ENCODE measurements around the gene ABCA13.
A peak's percentile ranks its signal among the peaks of the same experiment; 100 is the strongest.

ABCA13 gene

DNA sequence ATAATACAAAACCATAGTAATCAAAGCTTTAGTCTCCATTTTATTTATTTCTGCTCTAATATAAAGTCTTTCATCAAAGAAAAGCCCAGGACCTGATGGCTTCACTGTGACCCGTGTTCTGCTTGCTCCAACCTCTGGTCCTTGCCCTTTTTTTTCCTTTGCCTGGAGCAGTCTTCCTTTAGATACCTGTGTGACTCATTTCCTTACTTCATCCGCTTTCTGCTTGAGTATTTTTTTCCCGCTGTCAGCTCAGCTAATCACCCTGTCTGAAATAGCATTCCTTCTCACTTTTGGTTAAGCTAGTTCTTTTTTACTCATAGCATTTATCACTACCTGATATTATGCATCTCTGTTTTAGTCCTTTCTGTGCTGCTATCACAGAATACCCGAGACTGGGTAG, 194.8 kb downstream of the ABCA13 start:
- ATAC-seq, result no peak
- DNase-seq, result no peak

DNA sequence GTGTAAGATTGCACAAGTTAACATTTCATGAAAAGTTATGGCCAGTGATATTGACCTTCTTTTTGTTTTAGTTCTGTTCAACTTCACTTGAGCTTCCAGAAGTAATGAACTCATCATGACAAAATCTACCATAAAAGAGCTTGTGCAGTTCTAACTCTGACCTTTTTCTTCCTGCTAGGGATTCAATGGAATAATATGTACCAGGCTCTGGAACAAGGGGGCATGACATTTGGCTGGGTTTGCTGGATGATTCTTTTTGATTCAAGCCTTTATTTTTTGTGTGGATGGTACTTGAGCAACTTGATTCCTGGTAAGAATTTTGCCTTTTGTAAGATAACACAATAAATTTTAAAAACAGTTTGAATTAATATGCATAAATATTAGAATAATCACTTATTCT, 205.0 kb downstream of the ABCA13 start:
- DNase-seq (no peak), ATAC-seq (no peak)

DNA sequence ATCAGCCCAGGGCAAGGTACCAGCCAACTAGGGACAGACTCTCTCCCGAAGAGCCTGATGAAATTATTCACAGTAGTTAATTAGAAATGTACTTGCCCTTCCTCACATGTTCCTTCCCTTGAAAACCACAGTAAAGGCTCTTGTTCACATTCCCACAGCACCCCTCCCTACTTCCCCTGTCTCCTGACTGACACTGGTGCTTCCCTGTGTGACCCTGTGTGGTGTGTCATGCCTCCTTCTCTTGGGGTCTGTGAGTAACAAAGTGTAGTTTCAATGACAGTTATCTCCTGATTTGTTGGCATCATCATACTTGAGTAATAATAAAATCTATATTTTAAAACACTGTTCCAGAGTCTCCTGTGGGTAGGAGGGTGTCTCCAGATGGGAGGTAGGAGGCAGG, 209.7 kb downstream of the ABCA13 start:
- DNase-seq (no peak), ATAC-seq (no peak)

DNA sequence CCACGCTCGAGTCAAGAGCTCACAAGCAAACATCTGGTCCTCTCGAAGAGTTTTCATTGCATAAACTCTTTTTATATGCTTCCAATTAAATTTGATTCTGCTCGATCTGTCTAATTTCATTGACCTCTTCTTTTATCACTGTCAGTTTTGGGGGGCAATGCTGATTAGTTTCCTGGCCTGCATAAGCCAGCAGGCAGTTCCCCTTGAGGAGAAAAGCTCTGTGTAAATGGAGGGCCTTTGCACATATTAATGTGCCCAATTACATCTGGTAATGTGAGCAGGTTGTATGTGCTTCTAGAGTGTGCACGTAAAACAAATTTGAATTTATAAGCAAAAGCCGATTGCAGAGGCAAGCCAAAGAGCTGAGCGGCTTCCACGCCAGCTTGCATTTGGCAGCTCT, 210.3 kb downstream of the ABCA13 start:
- DNase-seq (no peak), ATAC-seq (no peak)

DNA sequence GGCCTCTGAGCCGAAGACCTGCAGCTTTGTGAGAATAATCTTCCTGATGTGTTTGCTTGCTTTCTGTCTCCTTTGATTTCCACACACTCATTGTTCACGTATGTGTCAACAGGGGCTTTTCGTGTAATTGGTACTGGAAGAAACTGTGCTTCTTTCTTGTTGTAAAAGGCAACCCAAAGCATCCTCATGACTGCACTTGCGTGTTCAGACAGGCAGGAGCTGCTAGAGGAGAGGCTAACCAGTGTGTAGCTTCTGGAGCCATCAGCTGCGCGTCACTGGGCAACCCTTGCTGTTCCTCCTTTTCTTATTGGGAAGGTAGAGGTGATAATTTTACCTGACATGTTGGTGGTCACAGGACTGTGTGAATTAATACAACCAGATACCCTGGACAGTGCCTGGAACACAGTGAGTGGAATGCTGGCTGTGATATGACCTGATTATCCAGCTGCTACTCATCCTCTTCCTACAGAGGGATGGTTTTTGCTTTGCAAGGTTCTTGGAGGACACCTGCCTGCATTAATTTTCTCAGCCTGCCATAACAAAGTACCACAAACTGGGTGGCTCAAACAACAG, 213.0 kb downstream of the ABCA13 start:
- no peak for DNase-seq
- no peak for ATAC-seq

DNA sequence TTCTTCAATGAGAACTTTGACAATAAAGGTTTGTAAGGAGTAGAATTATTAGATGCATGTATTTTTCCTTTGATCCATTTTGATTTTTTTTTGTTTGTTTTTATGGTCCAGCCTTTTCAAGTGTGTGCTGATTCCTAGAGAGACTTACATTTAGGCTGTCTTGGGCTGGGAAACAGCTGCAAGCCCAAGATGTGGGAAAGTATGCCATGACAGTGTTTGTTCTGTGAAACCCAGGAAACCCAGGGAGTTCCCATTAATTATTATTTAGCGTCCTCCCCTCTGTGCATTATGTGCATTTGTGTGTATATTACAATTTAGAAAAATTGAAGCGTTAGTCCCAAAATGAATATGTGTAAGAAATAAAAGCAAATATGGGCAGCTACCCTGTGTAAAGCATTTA, 216.7 kb downstream of the ABCA13 start:
- DNase-seq (no peak), ATAC-seq (no peak)

DNA sequence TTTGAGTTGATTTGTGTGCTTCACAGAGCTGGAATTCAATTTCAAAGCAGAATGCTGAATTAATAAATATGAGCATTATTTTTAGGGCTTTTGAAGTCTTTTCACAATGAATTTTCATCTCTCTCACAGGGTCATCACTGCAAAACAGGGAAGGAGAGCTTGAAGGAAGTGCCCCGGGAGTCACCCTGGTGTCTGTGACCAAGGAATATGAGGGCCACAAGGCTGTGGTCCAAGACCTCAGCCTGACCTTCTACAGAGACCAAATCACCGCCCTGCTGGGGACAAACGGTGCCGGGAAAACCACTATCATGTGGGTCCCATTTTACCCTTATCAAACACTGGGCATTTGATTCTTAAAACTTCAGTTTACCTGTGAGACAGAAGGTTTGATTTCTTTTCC, 217.7 kb downstream of the ABCA13 start:
- no peak for ATAC-seq
- DNase-seq, result no peak

DNA sequence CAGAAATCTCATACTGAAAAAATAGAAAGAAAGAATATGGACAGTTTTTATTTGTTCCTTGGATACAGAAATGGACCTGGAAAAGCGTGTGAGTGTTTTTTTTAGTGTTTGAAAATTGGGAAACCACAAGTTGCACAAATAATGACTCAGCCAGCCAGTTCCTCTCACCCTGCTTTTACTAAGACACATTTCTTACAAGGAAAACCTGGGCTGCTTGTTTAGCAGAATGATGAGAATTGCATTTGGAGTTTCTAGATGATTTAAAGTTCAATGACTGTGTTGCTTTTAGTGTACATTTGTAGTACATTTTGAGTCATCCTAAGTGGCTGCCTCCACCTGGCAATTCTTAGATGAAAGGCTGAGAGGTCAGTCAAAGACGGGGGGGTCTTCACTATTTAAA, 218.7 kb downstream of the ABCA13 start:
- DNase-seq, result no peak
- no peak for ATAC-seq

DNA sequence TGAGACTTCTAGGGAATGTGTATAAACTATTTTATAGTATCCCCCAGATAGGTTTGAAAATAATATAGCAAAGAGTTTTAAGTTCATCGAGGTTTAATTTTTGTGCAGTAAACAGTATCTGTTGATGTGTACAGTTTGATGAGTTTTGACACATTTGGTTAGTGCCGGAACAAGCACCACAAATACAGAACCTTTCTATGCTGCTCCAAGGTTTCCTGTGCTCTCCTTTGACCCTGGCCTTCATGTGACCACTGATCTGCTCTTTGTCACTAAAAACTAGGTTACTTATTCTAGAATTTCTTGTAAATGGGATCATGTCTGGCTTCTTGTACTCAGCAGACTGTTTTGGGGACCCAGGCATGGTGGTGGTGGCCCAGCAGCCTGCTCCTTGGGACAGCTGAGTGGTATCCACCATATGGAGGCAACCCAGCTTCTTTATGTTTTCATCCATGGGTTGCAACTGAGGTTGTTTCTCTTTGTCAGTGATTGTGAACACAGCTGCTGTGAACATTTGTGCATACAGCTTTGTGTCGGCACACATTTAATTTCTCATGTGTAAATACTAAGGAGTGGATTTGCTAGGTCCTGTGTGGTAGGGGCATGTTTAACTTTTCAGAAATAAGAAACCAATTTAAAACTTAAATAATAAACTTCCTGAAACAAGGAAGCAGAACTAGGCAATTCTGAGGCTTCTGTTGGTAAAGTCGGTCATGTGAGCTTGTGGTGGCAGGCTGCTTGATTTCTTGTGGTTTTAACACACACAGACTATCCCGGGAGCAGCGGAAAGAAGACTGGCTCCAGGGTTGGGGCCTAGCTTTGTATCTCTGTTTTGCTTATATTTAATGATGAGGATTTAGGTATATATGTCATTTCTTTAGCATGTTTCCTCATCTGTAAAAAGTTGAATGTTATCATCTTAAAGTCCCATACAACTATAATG, 219.4 kb downstream of the ABCA13 start:
- ATAC-seq (no peak), DNase-seq (no peak)

DNA sequence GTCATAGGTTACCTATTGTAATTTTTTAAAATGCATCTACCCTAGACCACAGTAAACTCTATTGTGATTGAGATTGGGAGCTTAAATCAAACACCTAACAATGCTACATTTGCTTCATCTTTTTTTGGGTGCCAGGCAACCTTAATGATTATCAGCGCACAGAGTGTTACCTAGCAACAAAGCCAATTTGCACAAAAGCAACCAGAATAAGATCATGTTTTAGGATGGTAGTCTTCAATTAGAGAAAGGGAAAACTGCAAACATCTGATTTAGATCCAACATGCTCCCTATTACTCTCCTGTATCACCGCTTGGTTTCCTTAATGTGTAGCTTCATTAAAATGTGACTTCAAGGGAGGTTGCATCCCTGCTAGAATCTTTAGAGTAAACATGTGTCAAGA, 226.9 kb downstream of the ABCA13 start:
- no peak for DNase-seq

DNA sequence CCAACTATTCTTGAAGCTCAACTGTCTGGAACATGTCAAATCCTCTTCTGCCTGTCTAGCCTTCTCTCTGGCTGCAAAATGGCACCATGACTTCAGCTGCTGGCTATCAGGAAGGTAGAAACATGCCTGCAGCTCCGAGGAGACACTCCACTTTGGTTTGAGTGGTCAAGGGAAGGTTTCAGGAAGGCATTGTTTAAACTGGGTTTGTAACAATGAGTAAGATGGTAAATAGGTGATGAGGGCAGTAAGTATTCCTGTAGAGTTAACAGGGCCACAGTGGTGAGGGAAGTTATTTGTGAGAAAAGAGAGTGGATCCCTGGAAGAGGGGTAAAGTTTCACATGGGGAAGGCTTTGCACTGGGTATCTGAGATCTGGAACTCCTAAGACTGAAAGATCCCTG, 231.5 kb downstream of the ABCA13 start:
- DNase-seq (no peak), ATAC-seq (no peak)

More for the DNA sequence above, 226.9 kb downstream of the ABCA13 start:
- ATAC-seq, result no peak

DNA sequence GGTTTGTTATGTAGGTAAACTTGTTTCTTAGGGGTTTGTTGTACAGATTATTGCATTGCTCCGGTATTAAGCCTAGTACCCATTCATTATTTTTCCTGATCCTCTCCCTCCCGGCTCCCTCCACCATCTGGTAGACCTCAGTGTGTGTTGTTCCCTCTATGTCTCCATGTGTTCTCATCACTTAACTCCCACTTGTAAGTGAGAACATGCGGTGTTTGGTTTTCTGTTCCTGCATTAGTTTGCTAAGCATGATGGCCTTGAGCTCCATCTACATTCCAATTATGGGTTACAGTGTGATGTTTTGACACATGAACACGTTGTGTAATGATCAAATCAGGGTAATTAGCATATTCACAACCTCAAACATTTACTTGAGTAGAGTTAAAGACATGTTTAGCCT, 237.5 kb downstream of the ABCA13 start:
- no peak for ATAC-seq
- no peak for DNase-seq

DNA sequence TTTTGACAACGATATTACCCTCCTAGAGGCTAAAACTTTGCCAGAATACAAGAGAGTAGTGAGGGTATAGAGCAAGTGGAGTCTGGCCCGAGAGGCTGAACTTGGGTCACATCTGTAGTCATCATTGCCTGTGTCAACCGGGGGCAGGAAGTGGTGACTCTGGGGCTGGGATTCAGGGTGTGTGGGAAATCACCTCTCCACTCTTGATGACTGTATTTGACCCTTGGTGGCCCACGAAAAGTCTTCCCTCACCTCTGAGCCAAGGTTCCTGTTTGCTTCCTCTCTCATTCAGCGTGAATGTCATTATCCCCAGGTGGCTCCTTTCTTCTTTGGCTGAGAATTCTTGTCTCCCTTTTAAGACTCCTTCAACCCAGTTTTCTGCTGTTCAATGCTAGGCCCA, 240.4 kb downstream of the ABCA13 start:
- DNase-seq (no peak), ATAC-seq (peak; percentile 76)

DNA sequence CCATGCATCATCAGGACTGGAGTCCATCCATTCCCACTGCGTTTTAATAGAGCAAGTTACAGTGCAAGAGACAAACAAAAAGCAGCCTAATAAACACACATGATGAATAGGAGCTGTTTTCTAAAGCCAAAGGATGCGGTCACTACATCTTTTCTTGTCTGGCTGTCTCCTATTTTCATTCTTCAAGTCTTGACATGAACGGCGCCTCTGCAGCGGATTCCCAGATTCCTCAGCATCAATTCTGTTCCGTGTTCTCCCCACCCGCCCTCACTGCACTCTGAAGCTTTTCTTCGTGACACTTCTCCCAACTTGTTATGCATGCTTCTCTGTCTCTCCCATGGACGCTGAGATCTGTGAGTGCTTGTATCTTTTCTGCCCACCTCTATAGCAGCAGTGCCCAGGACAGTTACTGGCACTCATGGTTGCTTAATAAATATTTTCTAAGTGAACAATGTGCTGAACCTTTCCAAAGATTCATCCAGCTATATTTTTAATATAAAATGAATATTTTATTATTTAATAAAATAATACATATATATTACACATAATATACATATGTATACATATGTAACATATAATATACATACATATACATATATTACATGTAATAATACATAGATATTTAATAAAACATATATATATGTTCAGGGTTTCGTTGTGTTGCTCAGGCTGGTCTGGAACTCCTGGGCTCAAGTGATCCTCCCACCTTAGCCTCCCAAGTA, 242.9 kb downstream of the ABCA13 start:
- ATAC-seq, result no peak
- no peak for DNase-seq

DNA sequence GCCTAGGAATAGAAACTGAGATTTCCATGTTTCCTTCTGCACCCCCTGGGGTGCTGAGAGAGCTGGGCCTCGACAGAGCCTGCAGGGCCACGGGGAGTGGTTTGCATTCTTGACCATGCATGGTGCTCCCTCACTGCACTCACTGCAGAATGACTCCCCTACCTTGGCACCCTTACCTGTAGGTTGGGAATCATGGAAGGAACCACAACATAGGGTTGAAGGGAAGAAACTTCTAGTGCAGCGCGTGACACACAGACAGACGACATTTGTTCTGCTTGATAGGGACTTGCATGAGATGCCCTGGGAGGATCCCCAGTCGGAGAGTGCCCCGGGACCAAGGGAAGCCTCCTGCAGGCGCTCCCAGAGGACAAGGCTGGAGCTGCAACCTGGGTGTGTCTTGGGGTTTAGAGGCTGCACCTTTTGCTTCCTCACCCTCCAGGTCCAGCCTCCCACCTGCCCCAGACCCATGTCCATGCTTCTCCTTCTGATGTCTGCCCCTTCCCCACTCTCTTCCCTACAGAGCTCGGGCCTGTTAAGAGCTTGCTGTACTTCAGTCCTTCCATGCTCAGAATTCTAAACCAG, 245.2 kb downstream of the ABCA13 start:
- DNase-seq, result no peak
- ATAC-seq, result no peak

DNA sequence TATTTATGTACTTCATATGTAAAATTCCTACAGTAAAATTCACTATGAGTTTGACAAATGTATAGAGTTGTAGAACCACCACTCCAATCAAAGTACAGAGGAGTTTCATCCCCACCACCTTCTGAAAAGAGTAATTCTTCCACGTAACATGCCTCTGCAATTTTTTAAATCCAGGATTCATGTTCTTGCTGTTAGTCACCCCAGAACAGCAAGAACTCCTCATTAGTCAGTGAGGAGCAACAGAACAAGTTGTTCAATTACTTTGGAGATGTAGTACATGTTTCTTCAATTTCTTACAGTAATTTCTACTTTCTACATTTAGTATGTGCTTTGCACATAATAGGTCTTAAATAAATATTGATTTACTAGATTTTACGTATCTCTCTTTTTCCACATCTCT, 248.1 kb downstream of the ABCA13 start:
- DNase-seq, result no peak
- no peak for ATAC-seq

DNA sequence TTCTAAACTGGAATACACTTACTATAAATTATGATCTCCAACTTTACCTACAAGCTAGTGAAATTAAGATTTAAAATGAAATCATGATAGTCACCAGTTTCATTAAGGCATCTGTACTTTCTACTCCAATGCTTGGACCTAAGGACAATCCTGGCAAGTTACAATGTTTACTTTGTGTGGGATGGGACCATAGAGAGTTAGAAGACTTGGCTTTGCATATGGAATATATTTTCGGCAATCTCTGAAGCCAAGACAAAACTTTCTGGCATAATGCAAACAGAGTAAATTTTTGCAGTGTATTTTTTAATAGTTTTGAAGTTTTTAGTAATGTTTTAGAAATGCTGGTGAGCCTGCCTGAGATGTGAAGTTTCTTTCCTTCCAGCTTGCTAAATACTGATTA, 248.9 kb downstream of the ABCA13 start:
- ATAC-seq (no peak), DNase-seq (no peak)

DNA sequence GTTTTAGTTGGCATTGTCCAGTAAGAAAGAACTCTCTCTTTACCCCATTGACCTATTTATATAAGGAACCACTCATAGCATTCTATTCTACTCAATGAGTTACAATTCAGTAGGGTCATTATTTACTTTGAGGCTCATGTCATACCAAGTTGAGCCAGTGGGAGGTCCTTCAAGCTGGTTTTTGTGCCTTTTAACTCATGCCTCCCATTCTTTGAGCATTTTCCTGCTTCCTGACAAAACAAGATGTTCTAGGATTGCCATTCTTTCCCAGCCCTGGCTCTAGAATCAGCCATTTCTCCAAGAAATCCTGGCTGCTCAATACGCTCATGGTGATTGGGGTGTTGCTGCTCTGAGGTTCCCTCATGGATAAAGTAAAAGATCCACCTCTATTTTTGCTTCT, 250.1 kb downstream of the ABCA13 start:
- no peak for DNase-seq
- no peak for ATAC-seq

DNA sequence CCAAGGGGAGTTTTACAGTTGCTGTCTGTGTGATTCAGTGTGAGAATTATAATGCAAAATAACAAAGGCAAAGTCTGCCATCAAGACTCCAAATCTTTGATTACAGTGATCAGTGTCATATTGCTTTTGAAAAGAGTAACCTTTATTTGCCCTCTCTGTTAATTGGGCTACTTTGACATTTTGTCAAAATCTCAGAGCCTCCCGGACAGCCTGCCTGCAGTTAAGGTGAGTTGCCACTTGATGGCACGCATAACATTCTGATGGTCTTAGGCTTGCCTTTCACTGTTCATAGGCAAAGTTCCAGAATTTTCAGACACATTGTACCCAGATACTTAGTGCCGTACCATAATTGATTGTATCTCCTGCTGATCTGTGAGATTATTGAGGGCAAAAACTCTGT, 253.5 kb downstream of the ABCA13 start:
- ATAC-seq, result no peak
- no peak for DNase-seq

DNA sequence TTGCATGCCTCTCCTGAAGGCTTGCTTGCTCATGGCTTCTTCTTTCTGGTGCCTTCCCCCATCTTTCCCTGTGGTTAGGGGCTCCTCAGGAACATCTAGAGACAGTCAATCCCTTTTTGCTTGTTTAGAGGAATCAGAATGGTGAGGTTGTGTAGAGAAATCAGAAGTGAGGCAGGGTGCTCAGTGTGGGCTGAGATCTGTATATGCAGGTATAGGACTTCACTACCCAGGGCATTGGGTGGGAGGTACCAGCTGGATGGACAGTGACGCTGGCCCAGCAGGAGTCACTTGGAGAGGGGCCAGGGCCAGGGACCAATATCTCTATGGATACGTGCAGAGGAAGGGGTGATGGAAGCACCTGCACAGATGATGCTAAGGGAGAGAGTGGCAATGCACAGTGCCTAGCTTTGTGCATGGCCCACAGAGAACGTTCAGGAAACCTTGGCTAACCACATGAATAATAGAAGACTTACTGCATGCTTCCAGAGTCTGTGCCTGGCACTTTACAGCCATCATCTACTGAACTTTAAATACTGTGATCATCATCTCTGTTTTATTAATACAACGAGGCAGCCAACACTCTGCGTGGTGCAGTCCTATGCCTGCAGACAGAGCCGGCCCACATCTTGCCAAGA, 255.2 kb downstream of the ABCA13 start:
- ATAC-seq (no peak), DNase-seq (no peak)

DNA sequence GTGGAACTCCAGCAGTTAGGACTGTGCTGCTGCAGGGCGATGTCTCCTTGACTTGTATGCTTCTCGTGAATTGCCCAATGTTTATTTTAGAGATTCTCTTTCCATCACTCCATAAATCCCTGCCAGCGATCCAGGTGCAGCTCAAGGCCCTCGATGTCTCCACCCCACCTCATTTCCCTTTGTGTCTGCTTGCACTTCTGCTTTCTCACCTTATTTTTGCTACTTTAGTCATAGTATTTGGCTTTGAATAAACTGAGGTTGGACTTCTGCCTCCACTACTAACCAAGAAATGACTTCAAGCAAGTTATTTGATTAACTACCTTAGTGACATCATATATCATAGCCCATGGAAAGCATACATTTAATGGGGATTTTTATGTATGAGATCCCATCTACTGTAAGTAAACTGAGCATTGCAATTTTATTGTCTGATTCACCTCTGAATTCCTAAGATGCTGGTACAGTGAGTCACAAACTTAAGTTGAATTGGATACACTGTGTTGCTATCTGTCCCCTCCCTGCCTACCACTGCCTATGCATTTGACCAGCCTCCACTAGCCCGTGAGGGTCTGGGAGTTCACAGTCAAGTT, 255.8 kb downstream of the ABCA13 start:
- DNase-seq (no peak), ATAC-seq (no peak)

DNA sequence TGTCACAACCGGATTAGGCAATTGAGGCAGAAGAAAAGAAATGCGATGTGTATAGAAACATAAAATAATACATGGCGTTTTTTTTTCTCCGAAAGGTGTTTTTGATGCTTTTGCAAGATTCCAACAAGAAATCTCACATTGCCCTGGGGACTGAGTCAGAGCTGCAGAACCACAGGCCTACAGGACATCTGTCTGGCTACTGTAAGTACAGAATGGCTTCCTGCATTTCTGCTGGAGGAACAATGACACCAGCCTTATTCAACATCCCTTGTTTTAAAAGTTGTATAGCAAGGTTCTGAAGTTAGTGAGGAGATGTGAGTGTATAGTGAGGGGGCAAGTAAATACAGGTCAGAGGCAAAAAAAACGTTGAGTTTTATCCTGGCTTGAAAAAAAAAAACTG, 256.4 kb downstream of the ABCA13 start:
- DNase-seq (no peak), ATAC-seq (no peak)

All from stimulated activated naive CD8-positive, alpha-beta T cell treated with anti-CD3 and anti-CD28 coated beads, Interleukin-15, Interleukin-2, amounts not matched to agents 100 U/mL and 50 U/mL, for 24 hours (primary cell).